GM18505 (cell line): ENCODE results near the gene TMED6.
A peak's percentile ranks its signal among the peaks of the same experiment; 100 is the strongest.
"Not testable (repeated sequence)": the region's sequence is repeated elsewhere in the genome, so short reads cannot be mapped to it uniquely, and the experiment has no call there.

Experiments
- ATAC-seq: cut with Tn5 transposase; IDR thresholded peaks from one replicate; pipeline ENCODE4 v1.9.1; 2021; ENCODE audit not compliant: unreplicated experiment
- POLR2A ChIP-seq: IDR thresholded peaks from 4 replicates; pipeline ENCODE4 v1.6.1; 2011; ENCODE audit warnings: borderline replicate concordance; ENCODE audit not compliant: insufficient read depth, insufficient read length; ENCODE audit errors: extremely low read depth

TMED6 gene

DNA sequence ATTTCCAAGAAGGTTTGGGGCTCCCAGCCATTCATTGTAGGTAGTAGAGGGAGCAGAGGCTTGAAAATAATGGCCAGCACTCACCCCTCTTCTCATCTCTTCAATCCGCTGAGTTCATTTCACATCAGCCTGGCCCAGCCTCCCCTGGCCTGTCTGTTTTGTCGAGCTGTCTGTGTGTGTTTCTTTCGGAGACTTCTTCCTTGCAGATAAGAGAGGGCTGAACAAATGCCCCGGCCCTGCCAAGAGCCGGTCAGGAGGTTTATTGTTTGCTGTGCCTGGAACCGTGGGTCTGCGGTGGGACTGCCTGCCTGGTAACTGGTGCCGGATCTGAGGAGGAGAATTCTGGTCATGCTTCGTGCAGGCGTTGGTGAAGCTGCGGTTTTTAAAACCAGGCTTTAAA, 37.1 kb downstream of the TMED6 start:
- no peak for TF ChIP-seq POLR2A
- ATAC-seq: no peak

DNA sequence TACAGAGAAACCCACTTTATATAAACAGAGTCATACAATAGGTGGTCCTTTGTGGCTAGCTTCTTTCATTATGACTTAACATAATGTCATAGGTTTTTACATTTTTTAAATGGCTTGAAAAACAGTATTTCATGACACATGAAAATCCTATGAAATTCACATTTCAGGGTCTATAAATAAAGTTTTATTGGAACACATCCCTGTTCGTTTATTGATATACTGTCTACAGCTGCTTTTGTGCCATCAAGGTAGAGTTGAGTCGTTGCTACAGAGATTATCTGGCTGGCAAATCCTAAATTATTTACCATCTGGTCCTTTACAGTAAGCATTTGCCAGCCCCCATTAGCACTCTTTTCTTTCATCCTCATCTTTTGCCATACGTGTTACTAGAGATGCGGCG, 38.1 kb downstream of the TMED6 start:
- no peak for TF ChIP-seq POLR2A
- no peak for ATAC-seq

DNA sequence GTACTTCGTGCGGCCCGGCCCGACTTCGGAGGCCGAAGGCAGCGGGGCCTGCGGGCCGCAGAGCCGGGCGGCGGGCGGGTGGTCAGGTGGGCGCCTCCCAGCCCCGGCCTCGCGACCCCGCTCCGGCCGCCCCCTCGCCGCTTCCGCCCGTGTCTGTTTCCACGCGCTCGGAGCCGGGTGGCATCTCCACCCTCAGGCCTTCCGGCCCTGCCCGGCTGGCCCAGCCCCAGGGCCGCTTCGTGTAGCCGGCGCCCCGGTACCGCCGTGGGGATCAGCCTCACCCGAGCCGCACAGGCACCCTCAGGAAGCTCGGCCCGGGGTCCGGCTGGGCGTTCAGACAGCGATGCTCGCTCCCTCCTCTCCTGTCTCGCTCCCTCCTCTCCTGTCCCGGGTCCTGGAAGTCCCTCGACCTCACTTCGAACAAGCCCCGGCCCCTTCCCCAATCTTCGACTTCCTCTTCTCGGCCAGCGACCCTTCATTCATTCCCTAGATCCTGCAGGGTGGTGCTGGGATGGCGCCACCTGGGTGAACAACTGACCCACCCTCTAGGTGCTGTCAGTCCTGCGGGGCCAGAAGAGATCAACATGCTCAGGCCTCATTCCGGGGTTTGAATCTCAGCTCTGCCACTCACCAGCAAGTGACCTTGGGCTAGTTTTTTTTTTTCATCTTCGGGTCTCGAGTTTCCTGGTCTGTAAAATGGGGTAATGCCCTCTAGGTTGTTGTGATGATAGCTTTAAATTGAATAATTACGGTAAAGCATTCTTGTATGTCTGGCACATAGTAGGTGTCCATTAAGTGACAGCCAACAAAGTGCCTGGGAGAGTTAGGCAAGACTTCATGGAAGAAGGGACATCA, 39.8 kb downstream of the TMED6 start:
- TF ChIP-seq POLR2A: no peak

GRCh38 chr16:69310653-69311532, 40.7 kb downstream of the TMED6 start, which contains the start of gene VPS4A:
Gene VPS4A (plus strand): TSS chr16:69311350. CDS start chr16:69311512, 162 bp downstream.
- TF ChIP-seq POLR2A: peak; percentile 89
- ATAC-seq: peak; percentile 96

More for the DNA sequence above, 39.8 kb downstream of the TMED6 start:
- ATAC-seq: peak; percentile 45

DNA sequence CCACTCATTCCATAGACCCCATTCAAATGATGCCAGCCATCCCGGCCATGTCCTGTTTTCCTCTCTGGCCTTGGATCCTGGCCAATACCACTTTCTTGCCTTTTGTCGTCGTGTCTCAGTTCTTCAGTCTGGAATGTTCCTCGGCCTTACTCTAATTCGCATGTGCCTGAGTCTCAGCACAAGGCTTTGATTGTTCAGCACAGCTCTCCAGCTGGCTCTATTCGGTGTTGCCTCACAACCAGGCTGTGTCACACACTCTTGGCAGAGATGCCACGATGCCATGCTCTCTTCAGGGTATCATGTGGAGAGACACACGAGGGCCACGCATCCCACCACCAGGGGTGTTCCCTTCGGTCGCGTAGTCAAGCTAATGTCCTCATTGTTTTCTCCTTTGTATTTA, 42.3 kb downstream of the TMED6 start:
- TF ChIP-seq POLR2A: no peak
- ATAC-seq: no peak

DNA sequence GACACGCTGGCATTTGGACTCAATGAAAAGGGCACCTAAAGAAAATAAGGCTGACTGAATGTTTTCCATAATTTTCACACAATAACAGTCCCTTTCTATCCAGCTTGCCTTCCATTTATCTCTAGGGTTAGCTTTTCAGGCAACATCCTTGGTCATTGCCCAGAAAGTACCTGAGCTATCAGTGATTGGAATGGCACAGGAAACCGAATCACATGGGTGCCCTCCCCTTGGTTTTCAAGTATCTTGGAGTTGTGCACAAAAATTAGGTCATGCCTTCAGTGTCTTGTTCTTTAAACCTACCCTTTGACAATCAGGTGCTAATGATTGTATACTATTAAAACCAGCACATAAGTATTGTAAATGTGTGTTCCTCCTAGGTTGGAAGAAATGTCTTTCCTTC, 43.7 kb downstream of the TMED6 start:
- no peak for ATAC-seq
- TF ChIP-seq POLR2A: no peak

DNA sequence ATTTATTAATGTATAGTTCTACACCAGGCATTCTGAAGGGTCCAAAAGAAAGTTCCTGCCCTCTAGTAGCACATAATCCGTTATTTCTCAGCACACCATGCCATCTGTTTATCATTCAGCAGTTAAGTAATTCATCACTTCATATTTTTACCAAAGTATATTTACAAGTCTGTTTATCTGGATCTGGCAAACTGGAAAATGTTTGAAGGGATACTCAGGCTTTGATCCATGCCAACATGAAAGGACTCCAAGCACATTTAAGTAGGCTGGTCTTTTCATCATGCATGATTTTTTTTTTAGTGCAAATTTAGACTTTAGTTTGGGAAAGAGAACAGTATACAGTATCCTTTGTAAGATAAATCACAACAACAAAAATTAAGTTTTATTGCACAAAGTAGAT, 44.5 kb downstream of the TMED6 start:
- no peak for ATAC-seq
- TF ChIP-seq POLR2A: no peak

DNA sequence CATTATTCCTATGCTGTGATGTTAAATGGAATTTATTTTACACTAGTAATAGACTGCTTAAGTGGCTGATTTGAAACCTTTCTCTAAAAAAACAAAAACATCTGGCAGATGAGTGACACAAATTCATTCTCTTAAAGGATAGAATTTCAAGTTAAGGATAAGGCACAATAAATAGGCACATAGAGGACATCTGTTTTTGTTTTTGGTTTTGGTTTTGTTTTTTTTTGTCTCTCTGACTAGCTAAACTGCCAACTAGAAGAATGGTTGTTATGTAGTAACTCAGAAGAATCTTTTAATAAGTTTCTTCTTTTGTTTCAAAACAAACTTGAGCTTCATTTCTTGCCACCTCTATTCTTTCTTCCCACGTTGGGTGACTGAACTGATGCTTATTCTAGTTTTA, 45.6 kb downstream of the TMED6 start:
- ATAC-seq: no peak
- TF ChIP-seq POLR2A: no peak

GRCh38 chr16:69302301-69302700, 49.3 kb downstream of the TMED6 start:
- no peak for ATAC-seq
- TF ChIP-seq POLR2A: no peak

DNA sequence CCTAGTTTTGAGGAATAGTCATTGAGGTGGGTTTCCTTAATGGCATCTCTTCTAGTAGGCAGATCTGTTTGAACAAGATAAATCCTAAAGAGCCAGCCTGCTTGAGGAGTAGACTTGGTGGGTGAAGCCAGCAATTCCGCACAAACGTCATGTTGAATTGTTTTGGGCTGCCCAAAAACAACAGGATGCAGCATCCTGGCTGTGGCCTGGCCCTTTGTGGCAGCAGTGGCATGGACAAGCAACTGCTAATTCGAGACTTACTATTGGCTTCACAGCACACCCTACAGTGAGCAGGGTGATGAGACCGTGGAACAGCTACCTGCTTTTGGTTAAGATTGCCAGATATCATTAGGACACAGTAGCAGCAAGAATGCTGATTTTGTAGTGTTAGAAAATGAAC, 49.7 kb downstream of the TMED6 start:
- TF ChIP-seq POLR2A: no peak
- ATAC-seq: no peak

- no peak for ATAC-seq
- TF ChIP-seq POLR2A: no peak
Observed at GRCh38 chr16:69301187-69301586, 50.4 kb downstream of the TMED6 start.

DNA sequence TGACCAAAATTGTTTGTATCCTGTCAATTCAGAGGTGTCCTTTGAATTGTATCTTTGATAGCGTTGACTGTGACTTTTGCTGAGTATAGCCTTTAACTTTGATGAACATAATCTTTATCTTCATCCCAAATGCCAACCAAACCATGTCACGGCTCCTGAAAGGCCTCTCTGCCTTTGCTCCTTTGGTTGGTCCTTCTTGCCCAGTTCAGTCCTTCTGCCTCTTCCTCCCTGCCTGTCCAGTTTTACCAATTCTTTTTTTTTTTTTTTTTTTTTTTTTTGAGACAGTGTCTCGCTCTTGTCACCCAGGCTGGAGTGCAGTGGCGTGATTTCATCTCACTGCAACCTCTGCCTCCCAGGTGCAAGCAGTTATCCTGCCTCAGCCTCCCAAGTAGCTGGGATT, 53.3 kb downstream of the TMED6 start:
- TF ChIP-seq POLR2A: no peak
- ATAC-seq: no peak

- ATAC-seq: not testable (repeated sequence)
Observed at GRCh38 chr16:69296771-69297170, 54.8 kb downstream of the TMED6 start.

- TF ChIP-seq POLR2A: no peak
- no peak for ATAC-seq
Observed at GRCh38 chr16:69294051-69294450, 57.5 kb downstream of the TMED6 start.
